SU-DHL-6 (cell line): ENCODE data around the gene KIFC1.

Source experiments
- H2AFZ ChIP-seq: fragments of 200-600 bp; sonication (generic); 2 replicates; pipeline ENCODE4 v1.6.1; 2014; ENCODE audit warnings: low read depth, mild to moderate bottlenecking, moderate library complexity, mixed read lengths, antibody characterized with exemption, low read length; ENCODE audit not compliant: severe bottlenecking
- H3F3A ChIP-seq: fragments of 200-600 bp; shearing (Covaris generic); 2 replicates; pipeline ENCODE4 v1.6.0; 2016; ENCODE audit warnings: antibody characterized with exemption, mild to moderate bottlenecking; ENCODE audit not compliant: insufficient read depth
- H3K27ac ChIP-seq: fragments of 200-600 bp; sonication (generic); 2 replicates; pipeline ENCODE4 v1.5.1; 2016; ENCODE audit warnings: low read depth, mild to moderate bottlenecking, low read length, moderate library complexity, mixed read lengths
- H3K27me3 ChIP-seq: fragments of 200-600 bp; sonication (generic), shearing (Covaris generic); 2 replicates; pipeline ENCODE4 v1.6.0; 2014; ENCODE audit warnings: mild to moderate bottlenecking, low read length
- H3K36me3 ChIP-seq: fragments of 200-600 bp; sonication (generic); 2 replicates; pipeline ENCODE4 v1.6.1; 2014; ENCODE audit warnings: mild to moderate bottlenecking, low read length, mixed read lengths
- H3K4me2 ChIP-seq: fragments of 300-600, 200-600 bp; shearing (Covaris generic), sonication (generic); 2 replicates; pipeline ENCODE4 v1.6.0; 2014; ENCODE audit warnings: low read length, low read depth, mild to moderate bottlenecking; ENCODE audit not compliant: poor library complexity, severe bottlenecking
- H3K4me3 ChIP-seq: fragments of 200-600 bp; sonication (generic); 2 replicates; pipeline ENCODE4 v1.5.1; 2014; ENCODE audit warnings: antibody characterized with exemption, low read length, mild to moderate bottlenecking, mixed read lengths; ENCODE audit not compliant: insufficient read depth, poor library complexity, severe bottlenecking
- H3K79me2 ChIP-seq: fragments of 200-600 bp; sonication (generic); 2 replicates; pipeline ENCODE4 v1.6.1; 2014; ENCODE audit warnings: mild to moderate bottlenecking, low read length, moderate library complexity; ENCODE audit not compliant: insufficient read depth
- H3K9ac ChIP-seq: fragments of 200-600 bp; sonication (generic); 2 replicates; pipeline ENCODE4 v1.7.0; 2014; ENCODE audit warnings: mild to moderate bottlenecking, low read length
- H3K9me2 ChIP-seq: fragments of 200-600 bp; sonication (generic); replicated peaks from 2 replicates; pipeline ENCODE4 v1.6.1; 2014; ENCODE audit warnings: low read length; ENCODE audit not compliant: insufficient read depth
- H3K9me3 ChIP-seq: fragments of 200-600 bp; sonication (generic); 2 replicates; pipeline ENCODE4 v1.6.1; 2014; ENCODE audit warnings: low read length, mixed read lengths; ENCODE audit not compliant: insufficient read depth
- H4K20me1 ChIP-seq: fragments of 200-600 bp; sonication (generic); 2 replicates; pipeline ENCODE4 v1.6.1; 2014; ENCODE audit warnings: low read depth, mild to moderate bottlenecking, antibody characterized with exemption, low read length, moderate library complexity, mixed read lengths
- EZH2phosphoT487 ChIP-seq: fragments of 200-600 bp; sonication (generic), shearing (Covaris generic); conservative IDR thresholded peaks from 2 replicates; pipeline ENCODE4 v1.6.1; 2018; ENCODE audit warnings: mild to moderate bottlenecking, antibody characterized with exemption, low read length, moderate library complexity, mixed read lengths
- TF ChIP-seq, protein P1 (sequence below): fragments of 200-600 bp; sonication (generic); IDR thresholded peaks from one replicate; pipeline ENCODE4 v1.5.1; 2017; ENCODE audit warnings: antibody characterized with exemption, mild to moderate bottlenecking, low read length, moderate library complexity; ENCODE audit not compliant: insufficient read depth, poor library complexity, severe bottlenecking

The KIFC1 gene

DNA sequence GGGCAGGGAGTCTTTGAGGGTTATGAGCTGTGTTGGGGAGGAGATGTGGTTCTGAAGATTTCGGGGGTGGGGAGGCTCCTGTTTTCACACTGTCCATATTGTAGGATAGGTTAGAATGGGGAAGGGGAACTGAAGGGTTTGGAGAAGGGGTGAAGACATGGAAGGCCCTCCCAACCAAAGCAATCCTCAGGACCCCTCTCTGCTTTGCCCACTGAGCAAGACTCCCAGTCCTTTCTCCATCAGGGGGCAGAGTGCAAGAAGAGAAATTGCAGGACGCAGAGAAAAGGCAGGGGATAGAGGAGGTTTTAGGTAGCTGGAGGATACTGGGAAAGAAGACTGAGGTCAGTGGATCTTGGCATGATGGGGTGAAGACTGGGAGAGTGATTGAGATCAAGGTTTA lies 32.2 kb downstream of the KIFC1 start:
- no peak overlapping the region for H3K4me2 ChIP-seq
- peaks cover 13% of the 10 kb centered on the region for H3F3A ChIP-seq
- no peak overlapping the region for H2AFZ ChIP-seq
- H3K36me3 ChIP-seq = no peaks in the 10 kb centered on the region
- no peak overlapping the region for H3K4me3 ChIP-seq
- H3K27me3 ChIP-seq = peaks cover 6% of the 10 kb centered on the region; the same call in 1 of the 2 replicates
- H3K9ac ChIP-seq = no peak overlapping the region
- H4K20me1 ChIP-seq = no peaks in the 10 kb centered on the region
- no peaks in the 10 kb centered on the region for H3K9me3 ChIP-seq
- no peak overlapping the region for H3K27ac ChIP-seq
- no peak for TF ChIP-seq EZH2phosphoT487
- TF ChIP-seq, protein P1, sequence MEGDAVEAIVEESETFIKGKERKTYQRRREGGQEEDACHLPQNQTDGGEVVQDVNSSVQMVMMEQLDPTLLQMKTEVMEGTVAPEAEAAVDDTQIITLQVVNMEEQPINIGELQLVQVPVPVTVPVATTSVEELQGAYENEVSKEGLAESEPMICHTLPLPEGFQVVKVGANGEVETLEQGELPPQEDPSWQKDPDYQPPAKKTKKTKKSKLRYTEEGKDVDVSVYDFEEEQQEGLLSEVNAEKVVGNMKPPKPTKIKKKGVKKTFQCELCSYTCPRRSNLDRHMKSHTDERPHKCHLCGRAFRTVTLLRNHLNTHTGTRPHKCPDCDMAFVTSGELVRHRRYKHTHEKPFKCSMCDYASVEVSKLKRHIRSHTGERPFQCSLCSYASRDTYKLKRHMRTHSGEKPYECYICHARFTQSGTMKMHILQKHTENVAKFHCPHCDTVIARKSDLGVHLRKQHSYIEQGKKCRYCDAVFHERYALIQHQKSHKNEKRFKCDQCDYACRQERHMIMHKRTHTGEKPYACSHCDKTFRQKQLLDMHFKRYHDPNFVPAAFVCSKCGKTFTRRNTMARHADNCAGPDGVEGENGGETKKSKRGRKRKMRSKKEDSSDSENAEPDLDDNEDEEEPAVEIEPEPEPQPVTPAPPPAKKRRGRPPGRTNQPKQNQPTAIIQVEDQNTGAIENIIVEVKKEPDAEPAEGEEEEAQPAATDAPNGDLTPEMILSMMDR = no peak
- no peaks in the 10 kb centered on the region for H3K79me2 ChIP-seq
- no peaks in the 10 kb centered on the region for H3K9me2 ChIP-seq

GRCh38 chr6:33424855-33425667 lies 33.4 kb downstream of the KIFC1 start:
- peak overlapping the region; percentile 58 for H3K4me3 ChIP-seq
- H3K27me3 ChIP-seq = peaks cover 6% of the 10 kb centered on the region; the same call in 1 of the 2 replicates
- no peaks in the 10 kb centered on the region for H4K20me1 ChIP-seq
- no peak for TF ChIP-seq EZH2phosphoT487
- TF ChIP-seq, protein P1 = no peak
- H3K27ac ChIP-seq = peak overlapping the region; percentile 2; the same call in 1 of the 2 replicates
- H2AFZ ChIP-seq = peak overlapping the region; percentile 35
- no peaks in the 10 kb centered on the region for H3K79me2 ChIP-seq
- H3K9me2 ChIP-seq = no peaks in the 10 kb centered on the region
- no peaks in the 10 kb centered on the region for H3K36me3 ChIP-seq
- H3K4me2 ChIP-seq = peak overlapping the region; percentile 72
- H3K9ac ChIP-seq = peak overlapping the region; percentile 65
- peaks cover 26% of the 10 kb centered on the region for H3F3A ChIP-seq
- no peaks in the 10 kb centered on the region for H3K9me3 ChIP-seq

DNA sequence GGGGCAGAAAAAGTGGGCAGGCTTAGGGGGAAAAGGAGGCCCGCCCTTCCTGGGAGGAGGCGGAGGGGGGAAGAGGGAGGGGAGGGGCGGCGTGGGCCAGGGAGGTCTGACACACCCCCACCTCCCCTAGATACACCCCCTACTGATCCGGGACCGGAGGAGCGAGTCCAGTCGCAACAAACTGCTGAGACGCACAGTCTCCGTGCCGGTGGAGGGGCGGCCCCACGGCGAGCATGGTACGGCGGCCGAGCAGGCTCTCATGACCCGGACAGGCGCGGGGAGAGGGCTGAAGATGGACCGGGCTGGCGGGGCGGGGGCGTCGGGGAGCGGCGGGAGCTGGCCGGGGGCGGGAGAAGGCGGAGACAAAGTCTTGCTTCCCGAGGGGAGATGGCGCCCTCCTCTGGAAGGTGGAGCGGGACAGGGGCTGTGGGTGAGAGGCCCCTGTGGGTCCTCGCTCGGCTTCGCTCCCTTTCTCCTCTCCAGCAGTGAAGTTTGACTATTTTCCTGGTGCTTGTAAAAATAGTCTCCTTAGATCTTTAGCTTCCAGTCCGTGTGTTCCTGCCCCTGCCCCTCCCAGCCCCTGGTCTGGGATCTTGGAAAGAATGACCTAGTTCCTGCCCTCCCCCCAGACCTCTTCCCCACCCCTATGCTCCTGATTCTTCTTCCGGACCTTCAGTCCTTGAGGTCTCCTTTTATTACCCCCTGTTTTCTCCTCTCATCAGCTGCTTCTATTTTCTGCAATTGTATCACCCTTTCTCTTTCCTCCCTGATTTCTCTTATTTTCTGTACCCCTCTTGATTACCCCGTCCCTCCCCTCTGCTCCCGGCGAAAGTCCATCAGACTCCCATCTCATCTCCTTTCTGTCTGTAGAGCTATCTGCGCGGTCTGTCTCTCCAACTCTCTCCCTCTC lies 34.3 kb downstream of the KIFC1 start:
- H3K79me2 ChIP-seq = no peaks in the 10 kb centered on the region
- peaks cover 6% of the 10 kb centered on the region; the same call in 1 of the 2 replicates for H3K27me3 ChIP-seq
- H4K20me1 ChIP-seq = no peaks in the 10 kb centered on the region
- H3K4me3 ChIP-seq = peak overlapping the region; percentile 58
- H3F3A ChIP-seq = peaks cover 27% of the 10 kb centered on the region
- no peaks in the 10 kb centered on the region for H3K9me2 ChIP-seq
- peak overlapping the region; percentile 65 for H3K9ac ChIP-seq
- no peaks in the 10 kb centered on the region for H3K9me3 ChIP-seq
- H2AFZ ChIP-seq = peak overlapping the region; percentile 35
- H3K4me2 ChIP-seq = peak overlapping the region; percentile 72
- TF ChIP-seq, protein P1 = peak; percentile 60
- TF ChIP-seq EZH2phosphoT487 = no peak
- H3K27ac ChIP-seq = peak overlapping the region; percentile 2; the same call in 1 of the 2 replicates
- no peaks in the 10 kb centered on the region for H3K36me3 ChIP-seq
